Panc1 (cell line): ENCODE results near the gene DDX10. TPM values are rescaled to one million over a fixed set of nuclear protein-coding genes. Genes with fewer than 3 reads are reported as not detected.

Source experiments
- ATAC-seq: fragments of 200-7000 bp; cut with Tn5 transposase; 2 replicates; pipeline ENCODE4 v1.9.1; 2020; ENCODE audit warnings: mild to moderate bottlenecking, moderate library complexity
- BruUV-seq: library from RNA; stranded (reverse); fragments of 400-500 nt; replicated peaks from 2 replicates; lab custom pipeline; 2021; lab: Mats Ljungman, UMichigan
- CTCF ChIA-PET: fragments of 300-600 bp; sonication (Branson Sonifier 250); formaldehyde crosslinking; loops from one replicate; lab custom pipeline; 2022; ENCODE audit warnings: antibody characterized with exemption; lab: Charles Lee
- POLR2A ChIA-PET: fragments of 300-600 bp; sonication (Branson Sonifier 250); formaldehyde crosslinking; loops from one replicate; lab custom pipeline; 2022; ENCODE audit warnings: antibody characterized with exemption; lab: Charles Lee
- DNase-seq: peaks from one replicate; pipeline ENCODE4 v3.0.0-alpha.2; 2010; ENCODE audit warnings: low read depth, low spot score
- H3K27ac ChIP-seq: 2 replicates; pipeline ENCODE4 v1.5.1; 2011; ENCODE audit warnings: mild to moderate bottlenecking, low read length, inconsistent platforms
- H3K27me3 ChIP-seq: fragments of 200-500 bp; sonication (Bioruptor generic); 2 replicates; pipeline ENCODE4 v1.6.0; 2014; ENCODE audit warnings: low read length, inconsistent platforms; ENCODE audit not compliant: control insufficient read depth, insufficient read depth
- H3K36me3 ChIP-seq: fragments of 200-500 bp; sonication (Bioruptor generic); 2 replicates; pipeline ENCODE4 v1.5.1; 2014; ENCODE audit warnings: inconsistent platforms, mild to moderate bottlenecking, low read length, moderate library complexity; ENCODE audit not compliant: control insufficient read depth, insufficient read depth
- H3K4me1 ChIP-seq: 2 replicates; pipeline ENCODE4 v1.5.1; 2011; ENCODE audit warnings: inconsistent platforms, mild to moderate bottlenecking, low read length, moderate library complexity; ENCODE audit not compliant: control insufficient read depth, insufficient read depth
- H3K4me3 ChIP-seq, 2 experiments: 2 replicates each; pipeline ENCODE4 v1.5.1; 2011 to 2012; ENCODE audit warnings: low read depth in 2 of 2, low read length in 2 of 2, mild to moderate bottlenecking in 2 of 2, inconsistent platforms in 1 of 2, moderate library complexity in 1 of 2
- H3K9me3 ChIP-seq: fragments of 200-500 bp; sonication (Bioruptor generic); 2 replicates; pipeline ENCODE4 v1.5.1; 2014; ENCODE audit warnings: low read depth, mild to moderate bottlenecking, inconsistent platforms, low read length, moderate library complexity; ENCODE audit not compliant: control insufficient read depth, insufficient read depth
- POLR2AphosphoS5 ChIP-seq: IDR thresholded peaks from 2 replicates; pipeline ENCODE4 v1.6.1; 2012; ENCODE audit warnings: mild to moderate bottlenecking, low read depth, low read length, moderate library complexity
- REST ChIP-seq, 2 experiments: IDR thresholded peaks; 2 replicates each; pipeline ENCODE4 v1.6.1; 2011 to 2012; ENCODE audit warnings: low read depth in 2 of 2, control low read depth in 1 of 2, low read length in 1 of 2, mild to moderate bottlenecking in 1 of 2, moderate library complexity in 1 of 2; ENCODE audit not compliant: insufficient read depth in 1 of 2
- SIN3A ChIP-seq: IDR thresholded peaks from 2 replicates; pipeline ENCODE4 v1.6.1; 2012; ENCODE audit warnings: low read depth, mild to moderate bottlenecking, low read length, moderate library complexity, borderline replicate concordance; ENCODE audit not compliant: insufficient read depth
- TCF7L2 ChIP-seq: IDR thresholded peaks from 2 replicates; pipeline ENCODE4 v1.6.1; 2011; ENCODE audit warnings: mild to moderate bottlenecking, low read depth, low read length, inconsistent platforms
- in situ Hi-C: cut with HindIII; loops from 2 replicates; pipeline ENCODE4 v1.10.0; 2016; ENCODE audit warnings: low sequenced_read_pairs, low pct_unique_long_range_greater_than_20kb
- intact Hi-C: fragments of 100-400 bp; cut with micrococcal nuclease; formaldehyde crosslinking; loops from one replicate; pipeline ENCODE4 v1.10.0; 2022; ENCODE audit not compliant: unreplicated experiment
- total RNA-seq: library from RNA; stranded (reverse); gene quantifications from one replicate; pipeline ENCODE4 v1.2.1, GENCODE V29; 2021; ENCODE audit not compliant: unreplicated experiment
- TF ChIP-seq, protein P1 (sequence below): fragments of 450-650 bp; IDR thresholded peaks from 2 replicates; pipeline ENCODE4 v1.5.1; 2017; ENCODE audit warnings: mild to moderate bottlenecking

DDX10 gene
- total RNA-seq, 1 experiment from 2014 or later, result 48.8 TPM

DNA sequence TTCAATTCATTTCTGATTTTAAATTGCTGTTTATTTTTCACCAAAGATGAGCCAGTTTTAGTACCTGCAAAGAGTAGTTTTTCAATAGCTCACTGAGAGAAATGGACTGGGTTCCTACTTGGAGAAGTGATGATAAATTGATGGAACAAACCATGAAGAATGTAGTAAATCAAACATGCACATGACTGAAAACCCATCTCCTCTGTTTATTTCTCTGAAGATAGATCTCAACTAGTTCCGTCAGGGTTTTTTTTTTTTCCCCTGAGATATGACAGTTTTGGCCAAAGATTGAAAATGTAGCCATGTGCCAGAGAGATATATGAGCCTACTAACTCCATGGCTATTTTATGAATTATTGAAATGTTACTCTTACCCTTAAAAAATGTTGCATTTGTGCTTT lies 239.6 kb downstream of the DDX10 start:
- DNase-seq, result no peak
- in situ Hi-C loops, result no loop called here
- POLR2A ChIA-PET, result interaction anchor here (0.6 kb wide), 1 partner anchor 19 kb away, joined by 3 read pairs; no protein-coding TSS in a partner anchor

GRCh38 chr11:108906329-108906728 lies 241.5 kb downstream of the DDX10 start:
- intact Hi-C loops (no loop called here), in situ Hi-C loops (no loop called here)
- H3K4me1 ChIP-seq, result no peaks in the 10 kb centered on the region
- H3K9me3 ChIP-seq, result no peaks in the 10 kb centered on the region
- peak; percentile 51; the same call in 1 of the 2 replicates for ATAC-seq
- DNase-seq, result no peak
- H3K27ac ChIP-seq, result no peak overlapping the region
- no TSS peak for BruUV-seq
- CTCF ChIA-PET, result no interaction called here
- TF ChIP-seq REST (IDR thresholded peaks at IDR 0.05; ENCODE audit: insufficient read depth in 1 of 2, low read depth in 2 of 2, low read length in 1 of 2) (no peak), SIN3A (no peak)
- no peaks in the 10 kb centered on the region for H3K27me3 ChIP-seq
- no peaks in the 10 kb centered on the region for H3K36me3 ChIP-seq
- POLR2A ChIA-PET, result no interaction called here
- H3K4me3 ChIP-seq, result no peak overlapping the region

More for the DNA sequence above, 239.6 kb downstream of the DDX10 start:
- H3K9me3 ChIP-seq, result no peaks in the 10 kb centered on the region
- no peaks in the 10 kb centered on the region for H3K4me1 ChIP-seq
- H3K36me3 ChIP-seq, result no peaks in the 10 kb centered on the region
- no peak overlapping the region for H3K4me3 ChIP-seq
- intact Hi-C loops, result no loop called here
- H3K27ac ChIP-seq, result no peak overlapping the region
- BruUV-seq, result no TSS peak
- no peak for ATAC-seq
- TF ChIP-seq POLR2AphosphoS5 (no peak), TCF7L2 (no peak), REST (IDR thresholded peaks at IDR 0.05; ENCODE audit: insufficient read depth in 1 of 2, low read depth in 2 of 2, low read length in 1 of 2) (no peak), SIN3A (no peak)
- TF ChIP-seq, protein P1, sequence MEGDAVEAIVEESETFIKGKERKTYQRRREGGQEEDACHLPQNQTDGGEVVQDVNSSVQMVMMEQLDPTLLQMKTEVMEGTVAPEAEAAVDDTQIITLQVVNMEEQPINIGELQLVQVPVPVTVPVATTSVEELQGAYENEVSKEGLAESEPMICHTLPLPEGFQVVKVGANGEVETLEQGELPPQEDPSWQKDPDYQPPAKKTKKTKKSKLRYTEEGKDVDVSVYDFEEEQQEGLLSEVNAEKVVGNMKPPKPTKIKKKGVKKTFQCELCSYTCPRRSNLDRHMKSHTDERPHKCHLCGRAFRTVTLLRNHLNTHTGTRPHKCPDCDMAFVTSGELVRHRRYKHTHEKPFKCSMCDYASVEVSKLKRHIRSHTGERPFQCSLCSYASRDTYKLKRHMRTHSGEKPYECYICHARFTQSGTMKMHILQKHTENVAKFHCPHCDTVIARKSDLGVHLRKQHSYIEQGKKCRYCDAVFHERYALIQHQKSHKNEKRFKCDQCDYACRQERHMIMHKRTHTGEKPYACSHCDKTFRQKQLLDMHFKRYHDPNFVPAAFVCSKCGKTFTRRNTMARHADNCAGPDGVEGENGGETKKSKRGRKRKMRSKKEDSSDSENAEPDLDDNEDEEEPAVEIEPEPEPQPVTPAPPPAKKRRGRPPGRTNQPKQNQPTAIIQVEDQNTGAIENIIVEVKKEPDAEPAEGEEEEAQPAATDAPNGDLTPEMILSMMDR, result no peak
- H3K27me3 ChIP-seq, result no peaks in the 10 kb centered on the region
- CTCF ChIA-PET, result no interaction called here
